Embryonic facial prominence (tissue), 1 donor: ENCODE measurements around the gene ETV3.
A peak's percentile ranks its signal among the peaks of the same experiment; 100 is the strongest.

Experiments used
- DNase-seq: peaks from one replicate; pipeline ENCODE4 v3.0.0-alpha.2; 2016; ENCODE audit errors: extremely low spot score

ETV3 gene

GRCh38 chr1:157091668-157092273 lies 46.4 kb downstream of the ETV3 start:
- no peak for DNase-seq

- DNase-seq, result no peak
Observed at GRCh38 chr1:157091186-157091585, 47.0 kb downstream of the ETV3 start.

- DNase-seq, result no peak
Observed at GRCh38 chr1:157090771-157091170, 47.4 kb downstream of the ETV3 start.

GRCh38 chr1:157090196-157090647 lies 48.0 kb downstream of the ETV3 start:
- DNase-seq, result peak; percentile 81

GRCh38 chr1:157089789-157090188 lies 48.4 kb downstream of the ETV3 start:
- no peak for DNase-seq

GRCh38 chr1:157088607-157089006 lies 49.6 kb downstream of the ETV3 start:
- DNase-seq, result no peak

- DNase-seq, result no peak
Observed at GRCh38 chr1:157087030-157087429, 51.2 kb downstream of the ETV3 start.

GRCh38 chr1:157086299-157086698 lies 51.9 kb downstream of the ETV3 start:
- DNase-seq, result no peak

GRCh38 chr1:157085421-157085820 lies 52.8 kb downstream of the ETV3 start:
- DNase-seq, result no peak

GRCh38 chr1:157084720-157085119 lies 53.5 kb downstream of the ETV3 start:
- no peak for DNase-seq

- no peak for DNase-seq
Observed at GRCh38 chr1:157081707-157082106, 56.5 kb downstream of the ETV3 start.

- DNase-seq, result no peak
Observed at GRCh38 chr1:157080714-157081113, 57.5 kb downstream of the ETV3 start.

- DNase-seq, result no peak
Observed at GRCh38 chr1:157077394-157077793, 60.8 kb downstream of the ETV3 start.

- DNase-seq, result no peak
Observed at GRCh38 chr1:157073944-157074685, 64.1 kb downstream of the ETV3 start.
